ENCODE data around the gene KRTAP2-3. TPM values are rescaled to one million over a fixed set of nuclear protein-coding genes. Genes with fewer than 3 reads are reported as not detected.

Gene KRTAP2-3
- total RNA-seq, 3 donors from 2014 or later (not counting 1 experiment from before 2014, with no cell fraction given): not detected

GRCh38 chr17:41029633-41030245 lies 30.2 kb downstream of the KRTAP2-3 start, which contains the start of gene KRTAP1-4:
KRTAP1-4 (minus strand) TSS chr17:41030195; CDS start chr17:41030078, 117 bp downstream.
- Histone ChIP-seq H3K4me3 (ENCODE audit: low read length) (no peak within 1 kb of the TSS), H3K27me3 (ENCODE audit: control insufficient read depth, insufficient read depth, low read length) (no peaks in the 10 kb centered on the region), H3K36me3 (ENCODE audit: control insufficient read depth, insufficient read depth, low read length) (no peaks in the 10 kb centered on the region), H3K27ac (ENCODE audit: low read length) (no peak within 1 kb of the TSS), H3K4me1 (ENCODE audit: control insufficient read depth, insufficient read depth, low read length) (no peaks in the 10 kb centered on the region), H3K9me3 (ENCODE audit: control insufficient read depth, insufficient read depth, low read length) (no peaks in the 10 kb centered on the region)
- ATAC-seq (no peak), DNase-seq (no peak)
- H3K36me3 Mint-ChIP-seq: no peaks in the 10 kb centered on the region
- WGBS (ENCODE audit: insufficient coverage): 86% methylated on average over 12 of the region's 12 CpGs
- no peak within 1 kb of the TSS for H3K27ac Mint-ChIP-seq
- no peak within 1 kb of the TSS for H3K4me3 Mint-ChIP-seq
- H3K27me3 Mint-ChIP-seq (ENCODE audit: low read depth in 2 of 2): peaks cover 21 to 46% of the 10 kb centered on the region in 2 donors
- TF ChIP-seq CTCF (IDR thresholded peaks at IDR 0.05): no peak
- no peaks in the 10 kb centered on the region for H3K4me1 Mint-ChIP-seq
- H3K9me3 Mint-ChIP-seq: no peaks in the 10 kb centered on the region
- intact Hi-C loops (cut with micrococcal nuclease): no loop called here

- Histone ChIP-seq H3K4me3 (ENCODE audit: low read length) (no peak within 1 kb of the TSS), H3K36me3 (ENCODE audit: control insufficient read depth, insufficient read depth, low read length) (no peaks in the 10 kb centered on the region), H3K9me3 (ENCODE audit: control insufficient read depth, insufficient read depth, low read length) (no peaks in the 10 kb centered on the region), H3K27ac (ENCODE audit: low read length) (no peak within 1 kb of the TSS), H3K27me3 (ENCODE audit: control insufficient read depth, insufficient read depth, low read length) (no peaks in the 10 kb centered on the region), H3K4me1 (ENCODE audit: control insufficient read depth, insufficient read depth, low read length) (no peaks in the 10 kb centered on the region)
- Mint-ChIP-seq H3K4me3 (no peak within 1 kb of the TSS), H3K27me3 (ENCODE audit: low read depth in 2 of 2) (peaks cover 24 to 48% of the 10 kb centered on the region in 2 donors), H3K4me1 (no peaks in the 10 kb centered on the region), H3K36me3 (no peaks in the 10 kb centered on the region), H3K9me3 (no peaks in the 10 kb centered on the region), H3K27ac (no peak within 1 kb of the TSS)
- intact Hi-C loops (cut with micrococcal nuclease): no loop called here
- TF ChIP-seq CTCF (IDR thresholded peaks at IDR 0.05): no peak
- 79% methylated on average over 8 of the region's 9 CpGs for WGBS (ENCODE audit: insufficient coverage)
- no peak for ATAC-seq
- DNase-seq: no peak
These were observed 33.0 kb downstream of the KRTAP2-3 start, which contains the start of gene KRTAP1-5 for GRCh38 chr17:41026715-41027471. KRTAP1-5 (minus strand) TSS chr17:41027208; CDS start chr17:41027155, 53 bp downstream.

- H3K27me3 Mint-ChIP-seq (ENCODE audit: low read depth in 2 of 2): peaks cover 21 to 35% of the 10 kb centered on the region in 2 donors
- 71% methylated on average over 3 of the region's 3 CpGs for WGBS (ENCODE audit: insufficient coverage)
- intact Hi-C loops (cut with micrococcal nuclease): no loop called here
These were observed 35.2 kb downstream of the KRTAP2-3 start for GRCh38 chr17:41024697-41025096.

More at GRCh38 chr17:41024697-41025096, 35.2 kb downstream of the KRTAP2-3 start:
- Mint-ChIP-seq H3K9me3 (no peaks in the 10 kb centered on the region), H3K4me3 (no peak overlapping the region), H3K4me1 (no peaks in the 10 kb centered on the region), H3K27ac (no peak overlapping the region), H3K36me3 (no peaks in the 10 kb centered on the region)
- TF ChIP-seq CTCF (IDR thresholded peaks at IDR 0.05): no peak
- Histone ChIP-seq H3K27ac (ENCODE audit: low read length) (no peak overlapping the region), H3K36me3 (ENCODE audit: control insufficient read depth, insufficient read depth, low read length) (no peaks in the 10 kb centered on the region), H3K9me3 (ENCODE audit: control insufficient read depth, insufficient read depth, low read length) (no peaks in the 10 kb centered on the region), H3K4me1 (ENCODE audit: control insufficient read depth, insufficient read depth, low read length) (no peaks in the 10 kb centered on the region), H3K27me3 (ENCODE audit: control insufficient read depth, insufficient read depth, low read length) (no peaks in the 10 kb centered on the region), H3K4me3 (ENCODE audit: low read length) (no peak overlapping the region)
- no peak for DNase-seq
- ATAC-seq: no peak

Data from natural killer cell (primary cell).